ENCODE measurements around the gene UGT1A7.

GRCh38 chr2:233817995-233818638, 136.4 kb downstream of the UGT1A7 start:
- TF ChIP-seq CTCF (IDR thresholded peaks at IDR 0.05) = no peak
- TF ChIP-seq POLR2A (IDR thresholded peaks at IDR 0.05) = no peak

Measured in adrenal gland (tissue), 5 donors.